ENCODE results near the gene TMPRSS2. TPM values are rescaled to one million over a fixed set of nuclear protein-coding genes. Genes with fewer than 3 reads are reported as not detected.

The TMPRSS2 gene
- total RNA-seq, 1 donor from 2014 or later, result 0.84 TPM

DNA sequence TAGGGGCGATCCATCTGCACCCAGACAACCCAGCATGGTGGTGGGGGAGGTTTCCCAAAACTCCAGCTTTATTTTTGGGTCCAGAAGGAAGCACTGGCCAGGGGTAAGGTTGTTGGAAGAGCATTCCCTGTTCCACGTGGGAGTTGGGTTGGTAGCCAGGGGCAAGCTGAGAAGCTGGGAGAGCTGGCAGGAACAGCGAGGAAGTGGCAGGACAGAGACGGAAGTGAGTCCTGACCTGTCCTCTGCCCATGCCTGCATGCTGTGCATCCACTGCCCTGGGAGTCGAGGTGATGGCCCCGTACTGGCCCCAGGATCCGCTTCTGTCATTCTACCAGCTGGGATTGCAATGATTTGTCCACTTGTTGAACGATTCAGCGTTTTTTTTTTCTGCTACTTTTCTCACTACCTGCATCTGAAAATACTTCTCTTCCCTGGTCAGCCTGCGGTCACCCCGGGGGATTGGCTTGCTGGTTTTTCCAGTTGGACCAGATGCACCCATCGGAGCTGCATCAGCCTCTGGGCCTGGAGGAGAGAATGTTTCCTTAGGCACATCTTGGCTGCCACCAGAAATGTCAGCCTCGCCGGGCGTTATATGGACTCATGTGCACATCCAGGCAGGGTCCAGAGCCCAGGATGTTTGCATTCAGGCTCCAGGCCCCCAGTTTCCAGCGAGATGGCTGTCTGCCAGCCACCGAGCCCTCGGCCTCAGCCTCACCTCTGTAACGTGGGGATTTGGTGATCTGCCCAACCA, 28.3 kb upstream of the TMPRSS2 start:
- Histone ChIP-seq H3K4me3 (ENCODE audit: insufficient read depth, low read depth, low read length) (no peak overlapping the region), H3K27me3 (ENCODE audit: insufficient read depth, low read length) (peaks cover 11% of the 10 kb centered on the region), H3K4me1 (ENCODE audit: insufficient read depth, low read length) (no peaks in the 10 kb centered on the region), H4K20me1 (ENCODE audit: insufficient read depth, low read length) (no peaks in the 10 kb centered on the region), H3K9me3 (ENCODE audit: insufficient read depth, low read depth, low read length) (no peaks in the 10 kb centered on the region), H3K9ac (ENCODE audit: low read length) (no peak overlapping the region), H3K4me2 (ENCODE audit: low read length) (no peak overlapping the region), H3K36me3 (ENCODE audit: insufficient read depth, low read length) (no peaks in the 10 kb centered on the region), H2AFZ (ENCODE audit: low read depth, low read length) (no peak overlapping the region), H3K27ac (ENCODE audit: low read depth, low read length) (no peak overlapping the region), H3K79me2 (ENCODE audit: insufficient read depth, low read length) (no peaks in the 10 kb centered on the region)
- DNase-seq (ENCODE audit: low read depth) (no peak), FAIRE-seq (no peak)
- H3K9me3 Mint-ChIP-seq (ENCODE audit: unreplicated experiment), result peaks cover 4% of the 10 kb centered on the region
- no peak overlapping the region for H3K4me3 Mint-ChIP-seq (ENCODE audit: unreplicated experiment)
- peaks cover 45% of the 10 kb centered on the region for H3K27me3 Mint-ChIP-seq (ENCODE audit: low read depth, unreplicated experiment)
- H3K4me1 Mint-ChIP-seq (ENCODE audit: low read depth, unreplicated experiment), result no peaks in the 10 kb centered on the region
- no peak for TF ChIP-seq EZH2 (IDR thresholded peaks at IDR 0.05; ENCODE audit: insufficient read depth, low read length)
- TF ChIP-seq, protein P1, sequence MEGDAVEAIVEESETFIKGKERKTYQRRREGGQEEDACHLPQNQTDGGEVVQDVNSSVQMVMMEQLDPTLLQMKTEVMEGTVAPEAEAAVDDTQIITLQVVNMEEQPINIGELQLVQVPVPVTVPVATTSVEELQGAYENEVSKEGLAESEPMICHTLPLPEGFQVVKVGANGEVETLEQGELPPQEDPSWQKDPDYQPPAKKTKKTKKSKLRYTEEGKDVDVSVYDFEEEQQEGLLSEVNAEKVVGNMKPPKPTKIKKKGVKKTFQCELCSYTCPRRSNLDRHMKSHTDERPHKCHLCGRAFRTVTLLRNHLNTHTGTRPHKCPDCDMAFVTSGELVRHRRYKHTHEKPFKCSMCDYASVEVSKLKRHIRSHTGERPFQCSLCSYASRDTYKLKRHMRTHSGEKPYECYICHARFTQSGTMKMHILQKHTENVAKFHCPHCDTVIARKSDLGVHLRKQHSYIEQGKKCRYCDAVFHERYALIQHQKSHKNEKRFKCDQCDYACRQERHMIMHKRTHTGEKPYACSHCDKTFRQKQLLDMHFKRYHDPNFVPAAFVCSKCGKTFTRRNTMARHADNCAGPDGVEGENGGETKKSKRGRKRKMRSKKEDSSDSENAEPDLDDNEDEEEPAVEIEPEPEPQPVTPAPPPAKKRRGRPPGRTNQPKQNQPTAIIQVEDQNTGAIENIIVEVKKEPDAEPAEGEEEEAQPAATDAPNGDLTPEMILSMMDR (IDR thresholded peaks at IDR 0.05; ENCODE audit: insufficient read depth, low read depth, low read length), result no peak
- no peak overlapping the region for H3K27ac Mint-ChIP-seq (ENCODE audit: unreplicated experiment)
- no peaks in the 10 kb centered on the region for H3K36me3 Mint-ChIP-seq (ENCODE audit: low read depth, unreplicated experiment)

- no peaks in the 10 kb centered on the region for H3K36me3 Mint-ChIP-seq (ENCODE audit: low read depth, unreplicated experiment)
These were observed 22.4 kb upstream of the TMPRSS2 start for GRCh38 chr21:41530366-41530765.

More at GRCh38 chr21:41530366-41530765, 22.4 kb upstream of the TMPRSS2 start:
- Histone ChIP-seq H3K36me3 (ENCODE audit: insufficient read depth, low read length) (no peaks in the 10 kb centered on the region), H3K4me1 (ENCODE audit: insufficient read depth, low read length) (no peaks in the 10 kb centered on the region), H3K9me3 (ENCODE audit: insufficient read depth, low read depth, low read length) (no peaks in the 10 kb centered on the region), H3K4me3 (ENCODE audit: insufficient read depth, low read depth, low read length) (no peak overlapping the region), H2AFZ (ENCODE audit: low read depth, low read length) (no peak overlapping the region), H3K79me2 (ENCODE audit: insufficient read depth, low read length) (no peaks in the 10 kb centered on the region), H3K4me2 (ENCODE audit: low read length) (no peak overlapping the region), H4K20me1 (ENCODE audit: insufficient read depth, low read length) (no peaks in the 10 kb centered on the region), H3K9ac (ENCODE audit: low read length) (no peak overlapping the region), H3K27ac (ENCODE audit: low read depth, low read length) (no peak overlapping the region), H3K27me3 (ENCODE audit: insufficient read depth, low read length) (peaks cover 10% of the 10 kb centered on the region)
- Mint-ChIP-seq H3K27ac (ENCODE audit: unreplicated experiment) (no peak overlapping the region), H3K4me3 (ENCODE audit: unreplicated experiment) (no peak overlapping the region), H3K9me3 (ENCODE audit: unreplicated experiment) (peaks cover 4% of the 10 kb centered on the region), H3K27me3 (ENCODE audit: low read depth, unreplicated experiment) (peaks cover 52% of the 10 kb centered on the region), H3K4me1 (ENCODE audit: low read depth, unreplicated experiment) (no peaks in the 10 kb centered on the region)
- TF ChIP-seq, protein P1 (IDR thresholded peaks at IDR 0.05; ENCODE audit: insufficient read depth, low read depth, low read length), result no peak
- TF ChIP-seq EZH2 (IDR thresholded peaks at IDR 0.05; ENCODE audit: insufficient read depth, low read length), result no peak
- DNase-seq (ENCODE audit: low read depth) (no peak), FAIRE-seq (no peak)
